WERI-Rb-1 (cell line): ENCODE data around the gene ACOXL.
"Not testable (repeated sequence)": the region's sequence is repeated elsewhere in the genome, so short reads cannot be mapped to it uniquely, and the experiment has no call there.

Experiments
- DNase-seq: peaks from one replicate; pipeline ENCODE4 v3.0.0-alpha.2; 2020
- H3K27ac ChIP-seq: fragments of 250-450 bp; sonication (Bioruptor Pico); 2 replicates; pipeline ENCODE4 v1.5.1; 2020; ENCODE audit warnings: mild to moderate bottlenecking, moderate library complexity
- H3K27me3 ChIP-seq: fragments of 250-450 bp; sonication (Bioruptor Pico); 2 replicates; pipeline ENCODE4 v1.5.1; 2021; ENCODE audit warnings: mild to moderate bottlenecking, low read depth, moderate library complexity; ENCODE audit not compliant: insufficient read depth, severe bottlenecking
- H3K36me3 ChIP-seq: fragments of 250-450 bp; sonication (Bioruptor Pico); 2 replicates; pipeline ENCODE4 v1.5.1; 2020; ENCODE audit warnings: mild to moderate bottlenecking, moderate library complexity
- H3K4me3 ChIP-seq: 2 replicates; pipeline ENCODE4 v1.5.1; 2011; ENCODE audit warnings: low read depth, mild to moderate bottlenecking, control low read depth, low read length
- H3K9me3 ChIP-seq: fragments of 250-450 bp; sonication (Bioruptor Pico); 2 replicates; pipeline ENCODE4 v1.5.1; 2021; ENCODE audit warnings: mild to moderate bottlenecking, moderate library complexity; ENCODE audit not compliant: severe bottlenecking
- CTCF ChIP-seq: IDR thresholded peaks from 2 replicates; pipeline ENCODE4 v1.5.1; 2011; ENCODE audit warnings: low read depth, mild to moderate bottlenecking, control low read depth, inconsistent platforms, low read length

The ACOXL gene

GRCh38 chr2:110957293-110957692 lies 224.9 kb downstream of the ACOXL start:
- Histone ChIP-seq H3K27ac (no peak overlapping the region), H3K36me3 (no peaks in the 10 kb centered on the region), H3K27me3 (peaks cover 82% of the 10 kb centered on the region), H3K9me3 (no peaks in the 10 kb centered on the region), H3K4me3 (no peak overlapping the region)
- no peak for TF ChIP-seq CTCF
- DNase-seq = no peak

DNA sequence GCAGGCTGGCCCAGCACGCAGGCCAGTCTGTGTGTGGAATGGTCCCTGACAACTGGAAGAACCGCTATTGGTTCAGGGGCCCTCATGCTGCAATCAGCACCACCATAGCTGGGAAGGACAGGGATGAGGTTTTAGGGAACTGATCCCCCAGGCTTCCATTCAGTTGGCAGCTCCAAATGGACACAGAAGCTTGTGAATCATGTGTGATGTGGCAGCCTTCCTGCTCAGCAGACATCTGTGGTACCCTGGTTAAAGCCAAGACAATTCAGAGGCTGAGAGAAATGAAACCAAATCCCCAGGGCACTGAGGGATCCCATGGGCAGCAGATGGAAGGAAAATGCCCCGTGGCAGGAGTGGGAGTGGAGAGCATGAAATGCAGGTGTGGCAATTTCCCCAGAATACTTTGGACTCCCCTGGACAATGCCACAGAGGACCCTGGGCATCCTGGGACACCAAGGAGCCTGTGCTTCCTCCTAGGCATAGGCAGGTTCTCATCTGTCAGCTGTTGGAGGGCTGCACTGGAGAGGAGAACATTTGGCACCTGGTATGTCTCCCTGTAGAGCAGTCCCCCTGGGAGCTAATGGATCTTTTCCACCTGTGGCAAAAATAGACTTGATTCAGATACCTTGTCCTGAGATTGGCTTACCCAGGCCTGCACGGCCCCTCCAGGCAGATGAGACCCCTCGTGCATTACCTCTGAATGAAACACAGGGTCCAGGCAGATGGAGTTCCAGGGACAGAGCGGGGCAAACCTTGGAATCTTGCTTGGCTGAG lies 226.2 kb downstream of the ACOXL start:
- no peaks in the 10 kb centered on the region for H3K9me3 ChIP-seq
- no peaks in the 10 kb centered on the region for H3K36me3 ChIP-seq
- DNase-seq = no peak
- TF ChIP-seq CTCF = no peak
- no peak overlapping the region for H3K4me3 ChIP-seq
- H3K27ac ChIP-seq = no peak overlapping the region
- H3K27me3 ChIP-seq = peaks cover 81% of the 10 kb centered on the region

DNA sequence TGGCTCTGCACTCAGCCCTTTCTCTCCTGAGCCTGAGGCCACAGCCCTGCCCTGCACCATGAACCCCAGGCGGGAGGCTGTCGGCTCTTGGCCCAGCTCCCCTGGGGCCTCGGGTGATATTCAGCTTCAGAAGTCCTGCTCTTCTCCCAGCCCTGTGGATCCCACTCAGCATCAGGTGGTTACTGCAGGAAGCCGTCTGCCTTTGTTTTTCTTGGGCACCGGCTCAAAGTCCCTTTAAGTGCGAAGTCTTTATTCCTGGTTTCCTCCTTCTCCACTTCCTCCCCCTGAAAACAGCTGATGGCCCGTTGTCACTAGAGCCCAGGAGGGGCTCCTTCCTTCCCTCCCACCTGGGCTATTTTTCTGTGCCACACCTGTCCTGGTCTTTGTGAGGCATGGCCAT lies 226.8 kb downstream of the ACOXL start:
- DNase-seq = no peak
- no peak overlapping the region for H3K27ac ChIP-seq
- H3K9me3 ChIP-seq = no peaks in the 10 kb centered on the region
- peaks cover 80% of the 10 kb centered on the region for H3K27me3 ChIP-seq
- no peak overlapping the region for H3K4me3 ChIP-seq
- no peaks in the 10 kb centered on the region for H3K36me3 ChIP-seq
- TF ChIP-seq CTCF = no peak

DNA sequence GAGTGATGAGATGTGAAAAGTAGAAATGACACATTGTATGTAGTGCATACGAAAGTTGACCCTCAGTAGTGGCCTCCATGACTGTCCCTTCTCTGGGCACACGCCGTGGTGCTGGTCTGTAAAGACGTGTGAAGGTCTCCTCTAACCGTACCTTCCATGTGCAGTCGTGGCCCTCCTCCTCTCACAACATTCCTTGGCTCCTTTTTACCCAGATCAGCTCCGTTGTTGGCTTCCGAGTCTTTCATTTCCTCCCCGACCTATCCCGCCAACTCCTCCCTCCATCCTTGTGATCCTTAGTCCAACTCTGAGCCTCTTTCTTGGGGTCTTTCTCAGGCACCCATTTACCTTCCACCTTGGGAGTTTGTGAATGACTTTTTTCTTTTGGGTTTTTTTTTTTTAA lies 227.9 kb downstream of the ACOXL start:
- H3K9me3 ChIP-seq = no peaks in the 10 kb centered on the region
- no peak overlapping the region for H3K27ac ChIP-seq
- no peak overlapping the region for H3K4me3 ChIP-seq
- DNase-seq = no peak
- no peaks in the 10 kb centered on the region for H3K36me3 ChIP-seq
- no peak for TF ChIP-seq CTCF
- H3K27me3 ChIP-seq = peaks cover 83% of the 10 kb centered on the region

- Histone ChIP-seq H3K4me3 (no peak overlapping the region), H3K36me3 (no peaks in the 10 kb centered on the region), H3K9me3 (no peaks in the 10 kb centered on the region), H3K27ac (no peak overlapping the region), H3K27me3 (peaks cover 84% of the 10 kb centered on the region)
- DNase-seq = no peak
- no peak for TF ChIP-seq CTCF
These were observed 228.6 kb downstream of the ACOXL start for GRCh38 chr2:110960954-110961353.

GRCh38 chr2:110961643-110962042 lies 229.3 kb downstream of the ACOXL start:
- not testable (repeated sequence) for DNase-seq, H3K9me3 ChIP-seq, H3K36me3 ChIP-seq, H3K27ac ChIP-seq, H3K4me3 ChIP-seq
- H3K27me3 ChIP-seq = peaks cover 84% of the 10 kb centered on the region
